Measurements from ENCODE around the gene SMARCA2.

The SMARCA2 gene

DNA sequence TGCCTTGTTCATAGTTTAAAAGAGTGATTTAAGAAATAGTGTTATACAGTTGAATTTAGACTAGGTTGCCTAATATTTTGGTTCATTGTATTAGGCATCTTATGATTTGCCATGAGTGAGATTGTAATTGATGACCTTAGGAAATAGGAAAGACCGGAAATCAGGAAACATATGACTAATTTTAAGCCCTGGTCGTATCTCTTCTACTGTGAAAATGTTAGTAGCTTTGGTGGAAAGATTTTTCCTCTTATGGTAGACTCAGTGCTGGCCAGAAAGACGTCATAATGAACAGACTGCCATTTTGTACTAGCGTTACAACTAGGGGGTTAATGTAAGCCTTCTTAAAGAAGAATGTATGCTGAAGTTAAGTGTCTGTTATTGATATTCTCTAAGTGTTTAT lies 21.7 kb downstream of the SMARCA2 start:
- Histone ChIP-seq H3K4me3 (ENCODE audit: low read depth in 1 of 2, low read length in 2 of 2) (no peak overlapping the region), H3K9ac (ENCODE audit: low read depth in 1 of 2, low read length in 2 of 2) (no peak overlapping the region), H3K27me3 (ENCODE audit: control insufficient read depth in 1 of 2, insufficient read depth in 2 of 2, low read length in 2 of 2) (no peaks in the 10 kb centered on the region)

DNA sequence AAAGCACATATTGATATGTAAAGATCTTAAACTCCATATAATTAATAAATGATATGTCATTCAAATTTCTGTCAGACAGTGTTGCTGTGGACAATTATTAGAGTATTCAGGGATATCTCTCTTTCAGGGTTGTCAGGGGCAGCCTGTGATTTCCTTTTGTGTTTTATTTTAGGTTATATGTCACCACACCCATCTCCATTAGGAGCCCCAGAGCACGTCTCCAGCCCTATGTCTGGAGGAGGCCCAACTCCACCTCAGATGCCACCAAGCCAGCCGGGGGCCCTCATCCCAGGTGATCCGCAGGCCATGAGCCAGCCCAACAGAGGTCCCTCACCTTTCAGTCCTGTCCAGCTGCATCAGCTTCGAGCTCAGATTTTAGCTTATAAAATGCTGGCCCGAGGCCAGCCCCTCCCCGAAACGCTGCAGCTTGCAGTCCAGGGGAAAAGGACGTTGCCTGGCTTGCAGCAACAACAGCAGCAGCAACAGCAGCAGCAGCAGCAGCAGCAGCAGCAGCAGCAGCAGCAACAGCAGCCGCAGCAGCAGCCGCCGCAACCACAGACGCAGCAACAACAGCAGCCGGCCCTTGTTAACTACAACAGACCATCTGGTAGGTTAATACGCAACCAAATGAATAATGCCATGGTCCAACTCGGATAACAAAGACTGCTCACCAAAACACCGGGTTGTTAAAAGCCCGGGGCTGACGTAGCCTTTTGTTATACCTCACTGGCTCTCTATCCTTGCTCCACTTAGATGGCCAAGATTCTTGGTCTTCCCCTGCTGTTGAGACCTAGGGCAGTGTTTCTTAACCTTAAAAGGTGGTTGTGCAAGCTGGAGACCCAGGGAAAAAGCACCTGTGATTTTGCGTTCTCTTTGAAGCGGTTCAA lies 24.4 kb downstream of the SMARCA2 start:
- H3K36me3 ChIP-seq (ENCODE audit: control insufficient read depth in 1 of 2, insufficient read depth in 2 of 2, low read length in 2 of 2), result peaks cover 16 to 42% of the 10 kb centered on the region in 2 donors
- H3K27me3 ChIP-seq (ENCODE audit: control insufficient read depth in 1 of 2, insufficient read depth in 2 of 2, low read length in 2 of 2), result no peaks in the 10 kb centered on the region
- no peak overlapping the region for H3K27ac ChIP-seq (ENCODE audit: low read depth, low read length)
- H3K4me3 ChIP-seq (ENCODE audit: low read depth in 1 of 2, low read length in 2 of 2), result no peak overlapping the region
- no peak overlapping the region for H3K9ac ChIP-seq (ENCODE audit: low read depth in 1 of 2, low read length in 2 of 2)
- no peaks in the 10 kb centered on the region for H3K4me1 ChIP-seq (ENCODE audit: control insufficient read depth in 1 of 2, insufficient read depth in 2 of 2, low read length in 2 of 2)
- H3K9me3 ChIP-seq (ENCODE audit: control insufficient read depth in 1 of 2, low read length in 2 of 2), result no peaks in the 10 kb centered on the region

More for the DNA sequence above, 21.7 kb downstream of the SMARCA2 start:
- no peaks in the 10 kb centered on the region for H3K4me1 ChIP-seq (ENCODE audit: control insufficient read depth in 1 of 2, insufficient read depth in 2 of 2, low read length in 2 of 2)
- H3K36me3 ChIP-seq (ENCODE audit: control insufficient read depth in 1 of 2, insufficient read depth in 2 of 2, low read length in 2 of 2), result peaks cover 18 to 50% of the 10 kb centered on the region in 2 donors
- no peaks in the 10 kb centered on the region for H3K9me3 ChIP-seq (ENCODE audit: control insufficient read depth in 1 of 2, low read length in 2 of 2)
- no peak overlapping the region for H3K27ac ChIP-seq (ENCODE audit: low read depth, low read length)

DNA sequence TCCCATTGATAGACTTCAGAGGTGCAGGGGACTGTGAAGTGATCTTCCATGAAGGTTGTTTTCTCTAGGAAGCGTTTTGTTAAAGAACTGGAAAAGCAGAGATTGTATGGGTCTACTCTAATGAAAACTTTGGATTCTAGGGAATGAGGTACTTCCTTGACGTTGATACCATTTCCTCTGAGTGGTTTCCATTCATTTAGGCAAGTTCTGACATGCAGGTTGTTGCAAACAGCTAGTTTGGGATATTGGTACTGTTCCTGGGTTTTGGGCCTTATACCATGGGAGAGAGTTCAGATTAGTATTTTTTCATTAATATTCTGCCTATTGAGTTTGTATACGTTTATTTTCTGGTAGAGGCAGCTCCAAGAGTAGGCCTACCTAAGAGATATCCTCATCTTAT lies 25.7 kb downstream of the SMARCA2 start:
- no peaks in the 10 kb centered on the region for H3K9me3 ChIP-seq (ENCODE audit: control insufficient read depth in 1 of 2, low read length in 2 of 2)
- no peaks in the 10 kb centered on the region for H3K27me3 ChIP-seq (ENCODE audit: control insufficient read depth in 1 of 2, insufficient read depth in 2 of 2, low read length in 2 of 2)
- no peak overlapping the region for H3K4me3 ChIP-seq (ENCODE audit: low read depth in 1 of 2, low read length in 2 of 2)
- H3K27ac ChIP-seq (ENCODE audit: low read depth, low read length), result no peak overlapping the region
- H3K36me3 ChIP-seq (ENCODE audit: control insufficient read depth in 1 of 2, insufficient read depth in 2 of 2, low read length in 2 of 2), result peaks cover 20 to 43% of the 10 kb centered on the region in 2 donors
- no peaks in the 10 kb centered on the region for H3K4me1 ChIP-seq (ENCODE audit: control insufficient read depth in 1 of 2, insufficient read depth in 2 of 2, low read length in 2 of 2)
- no peak overlapping the region for H3K9ac ChIP-seq (ENCODE audit: low read depth in 1 of 2, low read length in 2 of 2)

DNA sequence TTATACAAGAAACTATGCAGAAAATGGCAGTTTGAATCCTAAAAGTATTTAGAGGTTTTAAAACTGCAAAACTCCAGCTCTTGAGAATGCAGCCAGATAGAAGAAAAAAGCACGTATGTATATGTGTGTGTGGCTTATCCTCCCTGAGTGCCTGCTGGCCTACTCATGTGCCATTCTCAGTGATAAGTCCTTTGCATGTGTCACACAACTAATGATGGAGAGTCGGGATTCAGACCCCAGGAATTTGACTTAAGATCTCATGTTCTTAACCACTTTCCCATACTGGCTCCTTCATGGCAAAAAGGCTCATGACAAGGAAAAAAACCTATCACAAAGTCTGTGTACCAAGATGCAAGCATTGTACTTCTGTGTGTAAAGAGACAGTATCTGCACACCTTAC lies 26.6 kb downstream of the SMARCA2 start:
- no peaks in the 10 kb centered on the region for H3K4me1 ChIP-seq (ENCODE audit: control insufficient read depth in 1 of 2, insufficient read depth in 2 of 2, low read length in 2 of 2)
- no peaks in the 10 kb centered on the region for H3K27me3 ChIP-seq (ENCODE audit: control insufficient read depth in 1 of 2, insufficient read depth in 2 of 2, low read length in 2 of 2)
- H3K9ac ChIP-seq (ENCODE audit: low read depth in 1 of 2, low read length in 2 of 2), result no peak overlapping the region
- peaks cover 21 to 40% of the 10 kb centered on the region in 2 donors for H3K36me3 ChIP-seq (ENCODE audit: control insufficient read depth in 1 of 2, insufficient read depth in 2 of 2, low read length in 2 of 2)
- no peak overlapping the region for H3K4me3 ChIP-seq (ENCODE audit: low read depth in 1 of 2, low read length in 2 of 2)
- H3K27ac ChIP-seq (ENCODE audit: low read depth, low read length), result no peak overlapping the region
- H3K9me3 ChIP-seq (ENCODE audit: control insufficient read depth in 1 of 2, low read length in 2 of 2), result no peaks in the 10 kb centered on the region

DNA sequence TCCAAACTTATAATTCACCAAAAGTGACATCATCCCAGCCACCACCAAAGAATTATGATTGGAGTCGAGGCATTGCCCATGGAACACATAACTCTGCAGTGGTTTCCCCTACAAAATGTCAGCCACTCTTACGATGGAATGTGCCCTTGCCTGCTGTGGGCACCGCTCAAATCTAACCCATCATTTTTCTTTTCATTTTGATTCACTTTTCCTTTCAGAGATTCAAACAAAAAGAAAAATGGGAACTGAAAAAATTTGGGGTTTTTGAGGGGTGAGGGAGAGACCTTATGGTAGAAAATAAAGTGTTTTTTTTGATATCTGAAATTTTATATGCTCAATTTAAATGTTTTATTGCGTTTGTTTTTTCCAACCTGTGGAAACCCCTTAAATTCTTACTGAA lies 28.1 kb downstream of the SMARCA2 start:
- no peaks in the 10 kb centered on the region for H3K9me3 ChIP-seq (ENCODE audit: control insufficient read depth in 1 of 2, low read length in 2 of 2)
- H3K27ac ChIP-seq (ENCODE audit: low read depth, low read length), result no peak overlapping the region
- no peak overlapping the region for H3K4me3 ChIP-seq (ENCODE audit: low read depth in 1 of 2, low read length in 2 of 2)
- H3K4me1 ChIP-seq (ENCODE audit: control insufficient read depth in 1 of 2, insufficient read depth in 2 of 2, low read length in 2 of 2), result no peaks in the 10 kb centered on the region
- H3K36me3 ChIP-seq (ENCODE audit: control insufficient read depth in 1 of 2, insufficient read depth in 2 of 2, low read length in 2 of 2), result peaks cover 29 to 48% of the 10 kb centered on the region in 2 donors
- H3K27me3 ChIP-seq (ENCODE audit: control insufficient read depth in 1 of 2, insufficient read depth in 2 of 2, low read length in 2 of 2), result no peaks in the 10 kb centered on the region
- no peak overlapping the region for H3K9ac ChIP-seq (ENCODE audit: low read depth in 1 of 2, low read length in 2 of 2)

DNA sequence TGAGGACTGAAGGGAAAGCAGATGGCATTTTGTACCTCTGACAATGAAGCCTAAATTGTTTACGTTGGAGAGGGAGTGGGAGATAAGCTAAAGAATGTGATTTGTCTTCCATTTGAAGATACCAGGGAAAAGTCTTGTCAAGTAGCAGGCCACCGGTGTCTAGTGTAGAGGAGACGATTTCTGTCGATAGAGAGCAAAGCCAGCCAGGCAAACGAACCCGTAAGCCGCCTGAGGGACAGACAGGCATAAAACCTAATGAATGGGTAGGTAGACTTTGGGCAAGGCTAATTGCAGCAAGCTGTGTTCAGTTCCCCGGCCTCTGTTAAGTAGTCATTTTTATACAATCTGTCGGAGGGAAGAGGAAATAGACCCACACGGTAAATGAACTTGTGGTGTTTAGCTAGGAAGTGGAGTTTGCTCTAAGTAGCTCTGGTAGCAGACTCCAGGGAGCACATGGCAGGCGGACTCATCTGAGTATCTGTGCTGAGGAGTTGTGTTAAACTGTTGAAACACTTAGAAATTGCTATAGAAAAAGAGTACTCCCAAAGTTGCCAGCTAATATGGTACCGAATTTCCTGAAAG lies 28.8 kb downstream of the SMARCA2 start:
- Histone ChIP-seq H3K36me3 (ENCODE audit: control insufficient read depth in 1 of 2, insufficient read depth in 2 of 2, low read length in 2 of 2) (peaks cover 29 to 48% of the 10 kb centered on the region in 2 donors), H3K4me3 (ENCODE audit: low read depth in 1 of 2, low read length in 2 of 2) (no peak overlapping the region), H3K9ac (ENCODE audit: low read depth in 1 of 2, low read length in 2 of 2) (no peak overlapping the region), H3K27ac (ENCODE audit: low read depth, low read length) (no peak overlapping the region), H3K4me1 (ENCODE audit: control insufficient read depth in 1 of 2, insufficient read depth in 2 of 2, low read length in 2 of 2) (no peaks in the 10 kb centered on the region), H3K9me3 (ENCODE audit: control insufficient read depth in 1 of 2, low read length in 2 of 2) (no peaks in the 10 kb centered on the region), H3K27me3 (ENCODE audit: control insufficient read depth in 1 of 2, insufficient read depth in 2 of 2, low read length in 2 of 2) (no peaks in the 10 kb centered on the region)

DNA sequence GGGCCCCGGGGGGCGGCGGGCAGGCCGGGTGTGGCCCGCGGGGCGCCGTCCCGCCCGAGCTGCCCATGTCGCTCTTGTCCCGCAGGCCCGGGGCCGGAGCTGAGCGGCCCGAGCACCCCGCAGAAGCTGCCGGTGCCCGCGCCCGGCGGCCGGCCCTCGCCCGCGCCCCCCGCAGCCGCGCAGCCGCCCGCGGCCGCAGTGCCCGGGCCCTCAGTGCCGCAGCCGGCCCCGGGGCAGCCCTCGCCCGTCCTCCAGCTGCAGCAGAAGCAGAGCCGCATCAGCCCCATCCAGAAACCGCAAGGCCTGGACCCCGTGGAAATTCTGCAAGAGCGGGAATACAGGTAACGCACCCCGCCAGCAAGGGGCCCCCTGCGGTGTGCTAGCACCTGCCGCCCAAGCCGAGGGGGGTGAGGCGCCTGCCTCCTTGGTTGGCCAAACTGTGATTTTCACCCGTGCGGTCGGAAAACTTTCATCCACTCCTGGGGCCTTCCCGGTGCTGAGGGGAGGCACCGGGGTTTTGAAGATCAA lies 32.1 kb downstream of the SMARCA2 start:
- no peaks in the 10 kb centered on the region for H3K27me3 ChIP-seq (ENCODE audit: control insufficient read depth in 1 of 2, insufficient read depth in 2 of 2, low read length in 2 of 2)
- no peaks in the 10 kb centered on the region for H3K4me1 ChIP-seq (ENCODE audit: control insufficient read depth in 1 of 2, insufficient read depth in 2 of 2, low read length in 2 of 2)
- H3K9me3 ChIP-seq (ENCODE audit: control insufficient read depth in 1 of 2, low read length in 2 of 2), result no peaks in the 10 kb centered on the region
- H3K9ac ChIP-seq (ENCODE audit: low read depth in 1 of 2, low read length in 2 of 2), result no peak overlapping the region
- H3K36me3 ChIP-seq (ENCODE audit: control insufficient read depth in 1 of 2, insufficient read depth in 2 of 2, low read length in 2 of 2), result peaks cover 18% of the 10 kb centered on the region in 2 donors
- H3K27ac ChIP-seq (ENCODE audit: low read depth, low read length), result no peak overlapping the region
- H3K4me3 ChIP-seq (ENCODE audit: low read depth in 1 of 2, low read length in 2 of 2), result no peak overlapping the region

DNA sequence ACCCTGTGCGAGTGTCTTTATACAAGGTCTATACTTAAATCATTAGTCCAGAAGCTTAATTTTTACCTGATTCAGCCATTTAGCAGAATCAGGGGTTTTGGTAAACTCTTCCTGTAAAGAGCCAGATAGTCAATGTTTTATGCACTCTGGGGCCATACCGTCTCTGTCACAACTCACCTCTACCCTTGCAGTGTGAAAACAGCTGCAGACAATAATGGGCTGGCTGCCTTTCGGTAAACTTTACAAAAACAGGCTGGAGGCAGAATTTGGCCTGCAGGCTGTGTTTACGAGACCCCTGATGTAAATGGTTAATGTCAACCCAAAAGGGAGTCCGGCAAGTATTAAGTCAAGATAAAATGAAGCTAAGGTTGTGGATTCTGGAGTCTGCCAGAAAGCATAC lies 32.8 kb downstream of the SMARCA2 start:
- Histone ChIP-seq H3K27me3 (ENCODE audit: control insufficient read depth in 1 of 2, insufficient read depth in 2 of 2, low read length in 2 of 2) (no peaks in the 10 kb centered on the region), H3K4me1 (ENCODE audit: control insufficient read depth in 1 of 2, insufficient read depth in 2 of 2, low read length in 2 of 2) (no peaks in the 10 kb centered on the region), H3K9ac (ENCODE audit: low read depth in 1 of 2, low read length in 2 of 2) (no peak overlapping the region), H3K36me3 (ENCODE audit: control insufficient read depth in 1 of 2, insufficient read depth in 2 of 2, low read length in 2 of 2) (peaks cover 16 to 18% of the 10 kb centered on the region in 2 donors), H3K4me3 (ENCODE audit: low read depth in 1 of 2, low read length in 2 of 2) (no peak overlapping the region), H3K9me3 (ENCODE audit: control insufficient read depth in 1 of 2, low read length in 2 of 2) (no peaks in the 10 kb centered on the region), H3K27ac (ENCODE audit: low read depth, low read length) (no peak overlapping the region)

DNA sequence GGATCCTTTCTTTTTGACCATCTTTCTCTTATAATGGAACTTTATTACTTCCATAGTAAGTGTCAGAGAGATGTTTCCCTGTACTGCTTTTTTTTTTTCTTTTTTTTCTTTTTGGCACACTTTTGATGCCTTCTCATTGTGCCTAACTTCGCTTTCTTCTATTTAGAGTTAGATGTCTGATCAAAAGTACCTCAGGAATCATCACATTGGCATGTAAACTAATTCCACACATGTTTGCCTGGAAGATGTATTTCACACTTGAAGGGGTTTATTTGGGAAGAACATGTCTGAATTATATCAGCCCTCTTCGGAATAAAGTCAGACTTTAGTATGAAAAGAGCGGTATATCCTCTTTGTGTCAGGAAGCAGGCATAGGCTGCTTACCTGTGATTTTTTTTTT lies 35.1 kb downstream of the SMARCA2 start:
- Histone ChIP-seq H3K4me3 (ENCODE audit: low read depth in 1 of 2, low read length in 2 of 2) (no peak overlapping the region), H3K27me3 (ENCODE audit: control insufficient read depth in 1 of 2, insufficient read depth in 2 of 2, low read length in 2 of 2) (no peaks in the 10 kb centered on the region), H3K9ac (ENCODE audit: low read depth in 1 of 2, low read length in 2 of 2) (no peak overlapping the region), H3K27ac (ENCODE audit: low read depth, low read length) (no peak overlapping the region), H3K9me3 (ENCODE audit: control insufficient read depth in 1 of 2, low read length in 2 of 2) (no peaks in the 10 kb centered on the region), H3K36me3 (ENCODE audit: control insufficient read depth in 1 of 2, insufficient read depth in 2 of 2, low read length in 2 of 2) (peaks cover 8 to 13% of the 10 kb centered on the region in 2 donors), H3K4me1 (ENCODE audit: control insufficient read depth in 1 of 2, insufficient read depth in 2 of 2, low read length in 2 of 2) (no peaks in the 10 kb centered on the region)

Data from duodenal mucosa (tissue), 2 donors.